Measurements from ENCODE around the gene ATXN1.

GRCh38 chr6:16374461-16375200 lies 386.6 kb downstream of the ATXN1 start:
- TF ChIP-seq CTCF (IDR thresholded peaks at IDR 0.05; ENCODE audit: low read depth, low read length) (no peak), EZH2phosphoT487 (IDR thresholded peaks at IDR 0.05; ENCODE audit: low read depth) (no peak)
